ENCODE results near the gene CDH4.

DNA sequence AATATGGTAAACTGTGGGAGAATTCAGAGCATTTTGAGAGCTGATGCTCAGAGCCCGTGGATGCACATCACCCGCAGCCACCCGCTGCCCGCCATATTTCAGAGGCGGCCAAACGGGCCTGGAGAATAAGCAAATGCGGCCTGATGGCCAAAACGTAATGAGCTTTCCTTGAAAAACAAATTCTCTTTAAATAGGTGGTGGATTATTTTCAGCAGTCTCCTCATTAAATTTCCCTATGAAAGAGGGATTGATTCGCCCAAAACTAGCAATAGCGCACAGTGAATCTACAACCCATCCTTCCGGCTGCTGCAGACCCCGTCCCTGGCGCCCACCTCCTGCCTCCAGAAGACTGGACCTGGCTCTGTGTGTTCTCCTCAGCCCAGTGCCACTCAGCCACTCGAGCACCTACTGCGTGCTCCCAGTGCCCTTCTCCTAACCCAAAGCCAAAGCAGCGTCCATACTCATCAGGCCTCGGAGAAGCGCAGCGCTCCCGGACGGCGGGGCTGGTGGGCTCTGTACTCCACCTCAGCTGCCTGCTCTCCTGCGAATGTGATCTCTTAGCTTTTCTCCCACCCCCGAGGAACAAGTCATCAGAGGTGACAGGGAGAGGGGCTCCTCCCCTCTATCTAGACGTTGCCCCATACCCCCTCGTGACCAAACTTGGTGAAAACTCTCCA is 588.9 kb downstream of the CDH4 start:
- TF ChIP-seq, protein P1, sequence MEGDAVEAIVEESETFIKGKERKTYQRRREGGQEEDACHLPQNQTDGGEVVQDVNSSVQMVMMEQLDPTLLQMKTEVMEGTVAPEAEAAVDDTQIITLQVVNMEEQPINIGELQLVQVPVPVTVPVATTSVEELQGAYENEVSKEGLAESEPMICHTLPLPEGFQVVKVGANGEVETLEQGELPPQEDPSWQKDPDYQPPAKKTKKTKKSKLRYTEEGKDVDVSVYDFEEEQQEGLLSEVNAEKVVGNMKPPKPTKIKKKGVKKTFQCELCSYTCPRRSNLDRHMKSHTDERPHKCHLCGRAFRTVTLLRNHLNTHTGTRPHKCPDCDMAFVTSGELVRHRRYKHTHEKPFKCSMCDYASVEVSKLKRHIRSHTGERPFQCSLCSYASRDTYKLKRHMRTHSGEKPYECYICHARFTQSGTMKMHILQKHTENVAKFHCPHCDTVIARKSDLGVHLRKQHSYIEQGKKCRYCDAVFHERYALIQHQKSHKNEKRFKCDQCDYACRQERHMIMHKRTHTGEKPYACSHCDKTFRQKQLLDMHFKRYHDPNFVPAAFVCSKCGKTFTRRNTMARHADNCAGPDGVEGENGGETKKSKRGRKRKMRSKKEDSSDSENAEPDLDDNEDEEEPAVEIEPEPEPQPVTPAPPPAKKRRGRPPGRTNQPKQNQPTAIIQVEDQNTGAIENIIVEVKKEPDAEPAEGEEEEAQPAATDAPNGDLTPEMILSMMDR (IDR thresholded peaks at IDR 0.05) = no peak
- TF ChIP-seq POLR2A (IDR thresholded peaks at IDR 0.05) = no peak
